CD8-positive, alpha-beta memory T cell (primary cell): ENCODE measurements around the gene CCDC148. TPM values are rescaled to one million over a fixed set of nuclear protein-coding genes. Genes with fewer than 3 reads are reported as not detected.
A peak's percentile ranks its signal among the peaks of the same experiment; 100 is the strongest.

Experiments used
- CTCF ChIA-PET: fragments of 350-600 bp; sonication (Branson Sonifier 250); formaldehyde crosslinking; loops from one replicate; lab custom pipeline; 2021; ENCODE audit warnings: antibody characterized with exemption; lab: Charles Lee
- POLR2A ChIA-PET: fragments of 350-600 bp; sonication (Branson Sonifier 250); formaldehyde crosslinking; loops from one replicate; lab custom pipeline; 2021; ENCODE audit warnings: antibody characterized with exemption; lab: Charles Lee
- DNase-seq, 5 donors: peaks; one replicate each; pipeline versions ENCODE4 v3.0.0 to v3.0.0-alpha.2; 2020 to 2022; ENCODE audit warnings: mixed read lengths in 1 of 5
- H3K27ac ChIP-seq: one replicate; pipeline ENCODE4 v1.7.0; 2013; ENCODE audit warnings: low read depth, mild to moderate bottlenecking, low read length, moderate library complexity
- H3K27me3 ChIP-seq: 2 replicates; pipeline ENCODE4 v1.7.0; 2013; ENCODE audit warnings: low read length, mild to moderate bottlenecking; ENCODE audit not compliant: insufficient read depth, poor library complexity, severe bottlenecking
- H3K36me3 ChIP-seq: 2 replicates; pipeline ENCODE4 v1.7.0; 2013; ENCODE audit warnings: mild to moderate bottlenecking, low read length, moderate library complexity; ENCODE audit not compliant: insufficient read depth
- H3K4me1 ChIP-seq: 2 replicates; pipeline ENCODE4 v1.7.0; 2013; ENCODE audit warnings: mild to moderate bottlenecking, low read length, moderate library complexity; ENCODE audit not compliant: insufficient read depth
- H3K4me3 ChIP-seq: 2 replicates; pipeline ENCODE4 v1.7.0; 2013; ENCODE audit warnings: mild to moderate bottlenecking, low read length
- H3K9me3 ChIP-seq: 2 replicates; pipeline ENCODE4 v1.7.0; 2013; ENCODE audit warnings: mild to moderate bottlenecking, low read length
- H3K27ac Mint-ChIP-seq, 8 donors: one replicate each; pipeline ENCODE4 v1.8.0; 2020 to 2021; ENCODE audit warnings: mixed read lengths in 8 of 8, mild to moderate bottlenecking in 6 of 8, inconsistent platforms in 3 of 8, moderate library complexity in 3 of 8
- H3K27me3 Mint-ChIP-seq, 2 donors: one replicate each; pipeline ENCODE4 v1.8.0; 2020 to 2021; ENCODE audit warnings: mixed read lengths in 2 of 2, mild to moderate bottlenecking in 1 of 2, moderate library complexity in 1 of 2
- H3K36me3 Mint-ChIP-seq, 3 donors: one replicate each; pipeline ENCODE4 v1.8.0; 2020 to 2021; ENCODE audit warnings: mixed read lengths in 3 of 3, inconsistent platforms in 1 of 3, mild to moderate bottlenecking in 1 of 3
- H3K4me1 Mint-ChIP-seq, 3 donors: one replicate each; pipeline ENCODE4 v1.8.0; 2020 to 2021; ENCODE audit warnings: mixed read lengths in 3 of 3, inconsistent platforms in 1 of 3, mild to moderate bottlenecking in 1 of 3
- H3K4me3 Mint-ChIP-seq, 7 donors: one replicate each; pipeline ENCODE4 v1.8.0; 2020 to 2021; ENCODE audit warnings: mixed read lengths in 7 of 7, mild to moderate bottlenecking in 6 of 7, moderate library complexity in 4 of 7, inconsistent platforms in 2 of 7
- H3K9me3 Mint-ChIP-seq, 5 donors: one replicate each; pipeline ENCODE4 v1.8.0; 2020 to 2022; ENCODE audit warnings: mixed read lengths in 5 of 5, mild to moderate bottlenecking in 3 of 5, moderate library complexity in 2 of 5, inconsistent platforms in 1 of 5
- polyA plus RNA-seq: library from polyadenylated mRNA; unstranded; fragments of 300-500 nt; fragmentation: Illumina TruSeq; gene quantifications from one replicate; pipeline ENCODE4 v1.2.3, GENCODE V29; 2021
- total RNA-seq, 2 experiments: library from RNA; stranded (reverse); gene quantifications; one replicate each; pipeline ENCODE4 v1.2.3, GENCODE V29; 2021

CCDC148 gene
- total and polyA plus RNA-seq, 3 experiments from 2014 or later: 0.40 TPM; not detected in 2

DNA sequence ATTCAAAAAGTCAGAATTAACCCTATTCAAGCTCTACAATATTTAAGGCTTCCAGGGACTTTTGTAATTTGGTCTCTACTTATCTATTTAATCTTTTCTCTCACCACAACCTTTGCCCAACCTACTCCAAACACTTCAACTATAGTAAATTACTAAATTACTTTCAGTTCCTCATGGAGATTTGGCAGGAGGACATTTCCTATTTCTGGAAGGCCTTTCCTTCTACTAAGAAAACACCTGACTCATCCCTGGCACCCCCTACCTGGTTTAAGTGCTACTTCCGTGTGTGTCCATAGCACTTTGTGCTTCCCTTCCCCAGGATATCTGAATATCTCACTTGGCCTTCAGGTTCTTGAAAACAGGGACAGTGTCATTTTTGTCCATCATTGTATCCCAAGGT, 258.6 kb downstream of the CCDC148 start:
- H3K4me3 ChIP-seq: no peak overlapping the region
- DNase-seq: no peak
- no peak overlapping the region for H3K27ac ChIP-seq
- no peaks in the 10 kb centered on the region for H3K4me1 ChIP-seq
- CTCF ChIA-PET: no interaction called here
- H3K9me3 ChIP-seq: no peaks in the 10 kb centered on the region
- no peak overlapping the region for H3K4me3 Mint-ChIP-seq
- H3K4me1 Mint-ChIP-seq: no peaks in the 10 kb centered on the region
- H3K36me3 ChIP-seq: no peaks in the 10 kb centered on the region
- no peaks in the 10 kb centered on the region for H3K36me3 Mint-ChIP-seq
- H3K27me3 ChIP-seq: no peaks in the 10 kb centered on the region
- H3K9me3 Mint-ChIP-seq: peaks cover 0 to 2% (median 0%) of the 10 kb centered on the region in 5 donors
- H3K27me3 Mint-ChIP-seq: peaks cover 12 to 16% of the 10 kb centered on the region in 2 donors
- POLR2A ChIA-PET: no interaction called here
- H3K27ac Mint-ChIP-seq: no peak overlapping the region

DNA sequence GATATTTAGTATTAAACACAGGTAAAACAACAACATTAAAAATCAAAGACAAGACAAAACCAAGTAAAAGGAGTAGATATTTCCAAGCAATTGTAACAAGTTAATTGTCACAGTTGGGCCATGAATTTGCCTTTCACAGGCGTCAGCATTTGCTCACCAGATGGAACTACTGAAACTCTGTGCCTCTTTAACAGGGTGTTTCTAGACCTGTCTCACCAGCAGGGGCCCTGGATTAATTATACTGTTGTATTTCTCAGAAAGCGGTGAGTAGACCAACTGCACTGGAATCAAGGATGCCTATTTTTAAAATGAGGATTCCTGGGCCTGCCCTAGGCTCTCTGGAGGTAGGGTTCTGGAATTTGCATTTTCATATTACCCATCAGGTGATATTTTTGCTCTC, 262.3 kb downstream of the CCDC148 start:
- no peak for DNase-seq
- Histone ChIP-seq H3K4me3 (no peak overlapping the region), H3K27me3 (no peaks in the 10 kb centered on the region), H3K27ac (no peak overlapping the region), H3K4me1 (peaks cover 16% of the 10 kb centered on the region), H3K36me3 (no peaks in the 10 kb centered on the region), H3K9me3 (no peaks in the 10 kb centered on the region)
- Mint-ChIP-seq H3K36me3 (no peaks in the 10 kb centered on the region), H3K27ac (no peak overlapping the region), H3K9me3 (peaks cover 0 to 2% (median 0%) of the 10 kb centered on the region in 5 donors), H3K27me3 (peaks cover 12 to 22% of the 10 kb centered on the region in 2 donors), H3K4me1 (peaks cover 11 to 19% (median 16%) of the 10 kb centered on the region in 3 donors), H3K4me3 (no peak overlapping the region)
- POLR2A ChIA-PET: no interaction called here
- CTCF ChIA-PET: no interaction called here

DNA sequence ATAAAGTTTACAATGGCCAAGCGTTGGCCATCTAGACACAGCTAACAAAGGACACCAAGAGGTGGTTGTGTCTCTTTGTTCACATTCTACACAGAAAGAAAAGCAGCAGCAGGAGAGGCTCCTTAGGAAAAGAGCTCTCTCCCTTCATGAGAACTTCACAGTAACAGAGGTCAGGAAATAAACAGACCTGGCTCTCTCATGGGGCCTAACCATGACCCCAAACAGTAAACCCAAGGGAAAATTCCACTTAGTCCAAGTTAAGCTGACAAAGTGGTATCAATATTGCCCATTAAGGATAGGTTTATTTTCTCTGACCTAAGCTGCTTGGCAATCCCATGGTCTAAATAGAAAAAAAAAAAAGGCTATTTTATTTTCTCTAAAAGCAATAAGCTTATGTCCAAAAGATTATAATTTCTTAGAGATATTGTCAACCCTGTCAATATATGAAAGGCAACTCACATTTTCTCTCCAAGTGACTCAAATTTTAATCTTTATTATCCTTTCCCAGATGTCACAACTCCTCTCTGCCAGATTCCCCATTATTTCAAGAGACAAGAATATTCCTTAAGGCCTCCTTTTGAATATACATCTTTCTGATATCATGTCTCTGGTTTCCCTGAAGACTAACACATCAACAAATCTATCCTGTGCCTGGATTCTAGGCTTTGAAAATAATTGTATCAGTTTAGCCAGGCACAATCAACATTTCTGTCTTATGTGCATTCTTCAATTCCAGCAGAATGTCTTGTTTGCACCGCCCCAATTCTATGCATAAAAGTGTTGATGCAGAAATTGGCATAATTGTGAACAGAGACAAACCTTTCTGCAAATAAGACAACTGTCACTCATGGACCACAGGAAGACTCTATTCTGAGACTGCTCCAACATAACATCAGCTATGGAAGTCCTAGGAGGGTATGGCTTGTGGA, 263.8 kb downstream of the CCDC148 start:
- Mint-ChIP-seq H3K27me3 (peaks cover 9 to 19% of the 10 kb centered on the region in 2 donors), H3K4me3 (no peak overlapping the region), H3K4me1 (peaks cover 11 to 19% (median 16%) of the 10 kb centered on the region in 3 donors), H3K9me3 (peaks cover 0 to 2% (median 0%) of the 10 kb centered on the region in 5 donors), H3K27ac (no peak overlapping the region), H3K36me3 (no peaks in the 10 kb centered on the region)
- ChIA-PET CTCF (no interaction called here), POLR2A (interaction anchor here (0.6 kb wide), 1 partner anchor 1478 kb away, joined by 4 read pairs; no protein-coding TSS in a partner anchor)
- Histone ChIP-seq H3K4me1 (peaks cover 16% of the 10 kb centered on the region), H3K36me3 (no peaks in the 10 kb centered on the region), H3K27me3 (no peaks in the 10 kb centered on the region), H3K27ac (no peak overlapping the region), H3K4me3 (no peak overlapping the region), H3K9me3 (no peaks in the 10 kb centered on the region)
- no peak for DNase-seq

DNA sequence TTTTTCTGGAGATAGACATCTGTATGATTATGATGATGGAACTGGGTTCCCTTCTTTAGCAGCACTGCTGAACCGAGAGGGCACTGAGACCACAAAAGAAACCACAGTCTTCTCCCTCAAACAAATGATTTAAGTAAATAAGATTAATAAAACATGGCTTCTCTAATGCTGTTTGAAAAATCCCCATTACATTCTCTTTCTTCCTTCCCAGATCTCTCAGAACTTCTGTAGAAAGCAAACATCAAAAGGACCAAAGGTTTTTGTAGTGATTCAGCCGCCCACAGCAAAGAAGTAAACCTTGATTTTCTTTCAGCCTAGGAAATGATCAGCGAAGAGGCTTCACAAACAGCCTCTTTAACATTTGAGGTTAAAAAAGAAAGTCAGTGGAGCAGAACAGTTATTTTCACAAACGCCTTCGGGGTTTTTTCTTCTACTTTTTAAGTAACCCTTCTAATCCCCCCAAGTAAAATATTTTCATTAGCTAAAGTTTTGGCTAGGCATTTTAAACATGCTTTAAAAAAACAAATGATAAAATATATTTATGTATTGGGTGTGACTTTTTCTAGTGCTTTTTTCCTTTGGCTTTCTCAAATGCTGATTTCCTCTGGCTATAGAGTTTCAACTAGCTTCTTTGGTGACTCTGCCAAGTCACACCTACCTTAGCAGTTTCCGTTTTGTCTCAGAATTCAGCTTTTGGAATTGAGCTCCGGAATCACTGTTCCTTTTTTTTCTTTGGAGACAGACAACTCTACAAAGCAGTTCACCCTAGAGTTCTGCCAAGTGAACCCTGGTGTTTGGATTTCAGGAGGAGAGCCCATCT, 265.3 kb downstream of the CCDC148 start:
- H3K9me3 Mint-ChIP-seq: peaks cover 0 to 2% (median 0%) of the 10 kb centered on the region in 5 donors
- peaks cover 9 to 14% of the 10 kb centered on the region in 2 donors for H3K27me3 Mint-ChIP-seq
- H3K36me3 ChIP-seq: no peaks in the 10 kb centered on the region
- H3K4me1 ChIP-seq: peaks cover 16% of the 10 kb centered on the region
- peak overlapping the region in 2 of 8 donors; percentile 1 to 40 for H3K27ac Mint-ChIP-seq
- H3K27me3 ChIP-seq: no peaks in the 10 kb centered on the region
- H3K36me3 Mint-ChIP-seq: no peaks in the 10 kb centered on the region
- CTCF ChIA-PET: no interaction called here
- peak overlapping the region in 3 of 7 donors; percentile 16 to 54 (median 44) for H3K4me3 Mint-ChIP-seq
- H3K9me3 ChIP-seq: no peaks in the 10 kb centered on the region
- peak in 1 of 5 donors; percentile 57 for DNase-seq
- H3K4me3 ChIP-seq: no peak overlapping the region
- H3K27ac ChIP-seq: no peak overlapping the region
- POLR2A ChIA-PET: no interaction called here
- H3K4me1 Mint-ChIP-seq: peaks cover 11 to 19% (median 16%) of the 10 kb centered on the region in 3 donors

DNA sequence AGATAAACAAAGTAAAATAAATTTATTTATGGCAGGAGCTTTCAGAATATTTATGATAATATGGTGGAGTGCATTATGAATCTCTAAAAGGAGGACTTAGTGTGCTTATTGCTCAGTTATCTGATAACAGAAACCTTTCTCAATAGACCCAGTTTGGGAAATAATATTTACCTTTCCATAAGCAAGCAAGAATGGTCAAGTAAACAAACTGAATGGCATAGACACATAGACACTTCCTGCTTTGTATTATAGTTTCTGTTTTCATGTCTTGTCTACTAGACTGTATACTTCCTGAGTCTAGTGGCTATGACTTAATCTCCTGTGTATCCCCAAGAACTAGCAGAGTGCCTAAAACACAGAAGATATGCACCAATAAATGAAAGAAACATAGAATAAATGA, 267.0 kb downstream of the CCDC148 start:
- no peak for DNase-seq
- H3K9me3 ChIP-seq: no peaks in the 10 kb centered on the region
- H3K4me1 ChIP-seq: peaks cover 16% of the 10 kb centered on the region
- ChIA-PET POLR2A (no interaction called here), CTCF (interaction anchor here (1.2 kb wide), 1 partner anchor 16 kb away, joined by 3 read pairs; no protein-coding TSS in a partner anchor)
- Mint-ChIP-seq H3K4me3 (no peak overlapping the region), H3K4me1 (peaks cover 11 to 19% (median 16%) of the 10 kb centered on the region in 3 donors), H3K9me3 (no peaks in the 10 kb centered on the region), H3K27ac (no peak overlapping the region), H3K36me3 (no peaks in the 10 kb centered on the region), H3K27me3 (peaks cover 0 to 15% of the 10 kb centered on the region in 2 donors)
- H3K36me3 ChIP-seq: no peaks in the 10 kb centered on the region
- no peaks in the 10 kb centered on the region for H3K27me3 ChIP-seq
- H3K4me3 ChIP-seq: no peak overlapping the region
- no peak overlapping the region for H3K27ac ChIP-seq

DNA sequence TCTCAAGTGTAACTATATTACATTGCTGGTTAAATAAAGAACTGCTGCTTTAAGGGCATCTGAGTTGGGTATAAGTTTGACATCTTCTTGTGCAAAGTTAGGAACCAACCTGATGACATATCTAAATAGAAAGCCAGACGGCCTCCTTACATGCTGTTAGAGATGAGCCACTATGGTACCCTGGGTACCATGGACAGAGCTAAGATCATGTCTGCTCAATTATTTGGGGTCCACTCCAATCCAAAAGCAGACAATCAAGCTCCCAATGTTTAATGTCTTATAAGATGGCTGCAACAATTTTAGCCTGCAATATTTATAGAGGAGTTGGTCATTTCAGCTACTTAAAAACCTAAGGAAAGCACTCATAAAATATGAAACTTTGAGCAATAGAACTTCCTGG, 268.6 kb downstream of the CCDC148 start:
- ChIA-PET CTCF (interaction anchor here (0.9 kb wide), 1 partner anchor 12 kb away, joined by 4 read pairs; no protein-coding TSS in a partner anchor), POLR2A (no interaction called here)
- no peaks in the 10 kb centered on the region for H3K9me3 Mint-ChIP-seq
- no peak overlapping the region for H3K27ac ChIP-seq
- H3K4me3 Mint-ChIP-seq: no peak overlapping the region
- H3K36me3 ChIP-seq: no peaks in the 10 kb centered on the region
- no peaks in the 10 kb centered on the region for H3K9me3 ChIP-seq
- no peak overlapping the region for H3K27ac Mint-ChIP-seq
- H3K36me3 Mint-ChIP-seq: no peaks in the 10 kb centered on the region
- peaks cover 11 to 19% (median 16%) of the 10 kb centered on the region in 3 donors for H3K4me1 Mint-ChIP-seq
- H3K4me1 ChIP-seq: peaks cover 16% of the 10 kb centered on the region
- H3K27me3 ChIP-seq: no peaks in the 10 kb centered on the region
- no peak overlapping the region for H3K4me3 ChIP-seq
- peaks cover 0 to 11% of the 10 kb centered on the region in 2 donors for H3K27me3 Mint-ChIP-seq
- DNase-seq: no peak

DNA sequence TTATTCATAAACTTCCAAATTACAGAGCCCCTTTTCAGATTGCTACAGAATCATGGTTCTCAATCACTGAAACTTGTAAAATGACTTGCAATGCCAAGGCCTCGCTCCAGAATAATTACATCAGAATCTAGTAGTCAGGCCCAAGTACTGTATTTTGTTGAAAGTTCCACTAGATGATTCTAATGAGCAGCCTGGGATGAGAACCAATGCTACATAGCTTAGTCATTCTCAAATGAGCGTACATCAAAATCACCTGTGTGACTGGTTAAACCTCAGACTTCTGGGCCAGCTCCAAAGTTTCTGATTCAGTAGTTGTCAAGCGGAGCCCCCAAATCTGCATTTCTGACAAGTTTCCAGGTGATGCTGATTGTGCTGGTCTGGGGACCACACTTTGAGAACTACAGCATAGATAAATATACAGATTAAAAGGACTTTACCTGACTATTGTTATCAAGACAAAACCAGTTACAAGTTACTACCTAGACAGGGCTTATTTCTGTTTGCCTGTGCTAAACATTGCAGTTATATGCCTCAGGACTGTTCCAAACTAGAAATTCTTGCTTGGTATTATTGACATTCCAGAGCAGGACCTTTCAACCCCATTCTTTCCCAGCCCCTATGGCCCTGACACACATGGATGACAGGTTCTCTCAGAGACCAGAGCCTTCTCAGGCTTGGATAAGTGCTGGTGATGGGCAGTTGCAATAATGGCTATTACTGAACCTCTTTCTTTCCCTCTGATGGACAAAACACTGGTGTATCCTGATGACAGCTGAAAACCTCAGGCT, 271.8 kb downstream of the CCDC148 start:
- Histone ChIP-seq H3K4me3 (no peak overlapping the region), H3K36me3 (no peaks in the 10 kb centered on the region), H3K4me1 (no peaks in the 10 kb centered on the region), H3K27ac (no peak overlapping the region), H3K9me3 (no peaks in the 10 kb centered on the region), H3K27me3 (no peaks in the 10 kb centered on the region)
- CTCF ChIA-PET: no interaction called here
- H3K27me3 Mint-ChIP-seq: peaks cover 4 to 31% of the 10 kb centered on the region in 2 donors
- H3K9me3 Mint-ChIP-seq: peaks cover 0 to 5% (median 0%) of the 10 kb centered on the region in 5 donors
- POLR2A ChIA-PET: no interaction called here
- peaks cover 4% of the 10 kb centered on the region in 3 donors for H3K4me1 Mint-ChIP-seq
- H3K36me3 Mint-ChIP-seq: no peaks in the 10 kb centered on the region
- no peak overlapping the region for H3K4me3 Mint-ChIP-seq
- H3K27ac Mint-ChIP-seq: no peak overlapping the region
- DNase-seq: no peak
